ENCODE results near the gene GPR137. TPM values are rescaled to one million over a fixed set of nuclear protein-coding genes. Genes with fewer than 3 reads are reported as not detected.

GPR137 gene
- total RNA-seq, 6 experiments from 2014 or later: 13.0 to 21.9 (median 17.8) TPM

DNA sequence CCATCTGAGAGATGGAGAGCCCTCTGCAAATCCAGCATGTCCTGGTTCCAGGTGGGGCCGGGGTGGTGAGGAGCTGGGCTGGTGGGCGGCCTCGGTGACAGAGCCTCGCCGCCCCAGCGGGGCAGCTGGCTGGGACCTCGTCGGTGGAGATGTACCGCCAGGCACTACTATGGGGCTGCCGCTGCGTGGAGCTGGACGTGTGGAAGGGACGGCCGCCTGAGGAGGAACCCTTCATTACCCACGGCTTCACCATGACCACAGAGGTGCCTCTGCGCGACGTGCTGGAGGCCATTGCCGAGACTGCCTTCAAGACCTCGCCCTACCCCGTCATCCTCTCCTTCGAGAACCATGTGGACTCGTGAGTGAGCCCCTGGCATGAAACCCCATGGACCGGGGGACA, 27.3 kb upstream of the GPR137 start:
- H3K4me3 ChIP-seq: no peak overlapping the region
- WGBS (ENCODE audit: insufficient coverage, low coverage, low lambda C conversion rate, missing lambda C conversion rate): no CpG with 5 or more reads among the region's 24 CpGs
- no peaks in the 10 kb centered on the region for H3K9me3 ChIP-seq
- intact Hi-C loops (cut with DNase I): no loop called here
- no peaks in the 10 kb centered on the region for H3K27me3 ChIP-seq
- DNase-seq (no peak), ATAC-seq (no peak)
- no peak for TF ChIP-seq CTCF (IDR thresholded peaks at IDR 0.05)
- TF ChIP-seq POLR2A (IDR thresholded peaks at IDR 0.05): no peak
- H3K27ac ChIP-seq: no peak overlapping the region
- H3K36me3 ChIP-seq: peaks cover 0 to 5% (median 0%) of the 10 kb centered on the region in 4 donors
- H3K4me1 ChIP-seq: no peaks in the 10 kb centered on the region

- Histone ChIP-seq H3K27ac (no peak overlapping the region), H3K4me3 (no peak overlapping the region), H3K36me3 (peaks cover 0 to 5% (median 0%) of the 10 kb centered on the region in 4 donors), H3K4me1 (no peaks in the 10 kb centered on the region), H3K27me3 (no peaks in the 10 kb centered on the region), H3K9me3 (no peaks in the 10 kb centered on the region)
- ATAC-seq (no peak), DNase-seq (no peak)
- intact Hi-C loops (cut with DNase I): no loop called here
- WGBS (ENCODE audit: insufficient coverage, low coverage, low lambda C conversion rate, missing lambda C conversion rate): 86% methylated on average over 8 of the region's 32 CpGs
- no peak for TF ChIP-seq CTCF (IDR thresholded peaks at IDR 0.05)
- TF ChIP-seq POLR2A (IDR thresholded peaks at IDR 0.05): no peak
Observed at GRCh38 chr11:64258946-64259532, 26.6 kb upstream of the GPR137 start.

- ATAC-seq: no peak
- intact Hi-C loops (cut with DNase I): no loop called here
- WGBS (ENCODE audit: insufficient coverage, low coverage, low lambda C conversion rate, missing lambda C conversion rate): 63% methylated on average over 3 of the region's 4 CpGs
- H3K9me3 ChIP-seq: no peaks in the 10 kb centered on the region
- no peak overlapping the region for H3K27ac ChIP-seq
- H3K4me3 ChIP-seq: no peak overlapping the region
- peaks cover 0 to 5% (median 0%) of the 10 kb centered on the region in 4 donors for H3K36me3 ChIP-seq
- DNase-seq: no peak
- no peaks in the 10 kb centered on the region for H3K27me3 ChIP-seq
- H3K4me1 ChIP-seq: no peaks in the 10 kb centered on the region
- TF ChIP-seq CTCF (IDR thresholded peaks at IDR 0.05) (no peak), POLR2A (IDR thresholded peaks at IDR 0.05) (no peak)
Observed at GRCh38 chr11:64259533-64260067, 26.0 kb upstream of the GPR137 start.

DNA sequence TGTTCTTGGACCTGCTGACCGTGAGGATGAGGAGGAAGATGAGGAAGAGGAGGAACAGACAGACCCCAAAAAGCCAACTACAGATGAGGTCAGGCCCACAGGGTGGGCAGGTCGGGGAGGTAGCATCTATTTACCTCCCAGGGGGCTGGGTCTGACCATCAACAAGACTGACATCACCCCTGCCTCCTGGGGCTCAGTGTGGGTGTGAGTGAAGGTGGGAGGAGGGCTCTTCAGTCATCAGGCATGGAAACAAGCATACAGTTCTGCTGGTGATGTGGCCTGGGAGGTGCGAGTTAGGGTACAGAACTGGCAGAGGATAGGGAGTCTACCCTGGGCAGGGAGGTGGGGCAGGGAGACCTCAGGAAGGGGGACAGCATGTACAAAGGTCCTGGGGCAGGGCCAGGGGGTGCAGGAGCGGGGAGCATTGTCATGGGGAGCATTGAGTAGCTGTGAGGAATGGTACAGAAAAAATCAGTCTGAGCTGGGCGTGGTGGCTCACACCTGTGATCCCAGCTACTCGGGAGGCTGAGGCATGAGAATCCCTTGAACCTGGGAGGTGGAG, 25.4 kb upstream of the GPR137 start:
- Histone ChIP-seq H3K9me3 (no peaks in the 10 kb centered on the region), H3K27me3 (no peaks in the 10 kb centered on the region), H3K4me1 (no peaks in the 10 kb centered on the region), H3K4me3 (no peak overlapping the region), H3K36me3 (peaks cover 0 to 5% (median 0%) of the 10 kb centered on the region in 4 donors), H3K27ac (no peak overlapping the region)
- no peak for DNase-seq
- intact Hi-C loops (cut with DNase I): no loop called here
- TF ChIP-seq CTCF (IDR thresholded peaks at IDR 0.05): no peak
- no peak for TF ChIP-seq POLR2A (IDR thresholded peaks at IDR 0.05)
- no peak for ATAC-seq
- WGBS (ENCODE audit: insufficient coverage, low coverage, low lambda C conversion rate, missing lambda C conversion rate): 87% methylated on average over 4 of the region's 6 CpGs

Data from right lobe of liver (tissue), 6 donors.